ENCODE data around the gene ABHD16A.

ABHD16A gene

GRCh38 chr6:31687860-31688693, 15.0 kb downstream of the ABHD16A start:
- no peak for DNase-seq

- no peak for DNase-seq
These were observed 15.8 kb downstream of the ABHD16A start for GRCh38 chr6:31687321-31687720.

GRCh38 chr6:31686483-31686882, 16.6 kb downstream of the ABHD16A start:
- no peak for DNase-seq

- DNase-seq = no peak
These were observed 19.5 kb downstream of the ABHD16A start for GRCh38 chr6:31683591-31683990.

DNA sequence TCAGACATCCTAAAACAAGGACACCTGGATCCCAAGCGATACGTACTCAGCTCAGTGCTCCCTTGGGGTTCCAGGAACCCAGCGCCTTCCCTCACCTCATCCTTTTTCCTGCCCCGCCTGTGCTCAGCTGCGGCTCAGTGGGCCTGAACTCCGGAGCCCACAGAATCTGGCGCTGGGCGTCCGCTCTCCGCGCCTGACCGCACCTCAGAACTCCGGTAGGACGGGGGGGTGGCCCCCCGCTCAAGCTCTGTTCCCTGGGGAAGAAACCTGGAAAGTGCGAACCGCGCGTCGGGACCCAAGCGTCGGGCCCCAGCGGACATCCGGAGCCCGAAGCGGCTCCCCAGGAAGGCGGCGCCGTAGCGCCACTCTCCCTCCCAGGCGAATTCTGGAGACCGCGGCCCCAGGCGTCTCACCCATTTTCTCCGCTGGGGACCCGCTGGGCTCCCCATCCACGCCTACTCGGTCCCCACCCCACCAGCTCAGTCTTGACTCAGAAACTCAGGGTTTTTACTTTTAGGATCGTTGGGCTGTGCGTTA, 21.9 kb downstream of the ABHD16A start:
- DNase-seq = no peak

GRCh38 chr6:31680226-31681134, 22.6 kb downstream of the ABHD16A start, which contains the start of gene LY6G5C:
LY6G5C (minus strand) TSS chr6:31681067; CDS start chr6:31680373, 694 bp downstream.
- peak; percentile 51 for DNase-seq

- no peak for DNase-seq
These were observed 25.2 kb downstream of the ABHD16A start for GRCh38 chr6:31677955-31678354.

DNA sequence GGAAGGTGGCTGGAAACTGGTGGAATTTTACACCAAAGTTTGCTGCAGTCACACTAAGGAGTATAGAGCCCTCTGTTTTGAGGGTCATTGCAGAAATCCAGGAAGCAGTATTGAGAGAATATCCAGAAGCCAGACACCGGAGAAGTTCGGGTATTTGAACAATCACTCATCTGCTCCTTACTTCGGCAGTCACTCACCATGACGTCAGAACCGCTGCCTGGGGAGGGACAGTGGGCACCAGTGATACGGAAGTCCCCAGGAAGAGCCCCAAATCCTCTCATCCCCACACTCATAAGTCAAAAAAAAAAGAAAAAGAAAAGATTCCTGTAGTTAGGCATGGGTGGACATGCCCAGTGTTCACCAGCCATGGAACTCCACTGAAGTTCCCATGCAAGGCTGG, 26.2 kb downstream of the ABHD16A start:
- DNase-seq = no peak

DNA sequence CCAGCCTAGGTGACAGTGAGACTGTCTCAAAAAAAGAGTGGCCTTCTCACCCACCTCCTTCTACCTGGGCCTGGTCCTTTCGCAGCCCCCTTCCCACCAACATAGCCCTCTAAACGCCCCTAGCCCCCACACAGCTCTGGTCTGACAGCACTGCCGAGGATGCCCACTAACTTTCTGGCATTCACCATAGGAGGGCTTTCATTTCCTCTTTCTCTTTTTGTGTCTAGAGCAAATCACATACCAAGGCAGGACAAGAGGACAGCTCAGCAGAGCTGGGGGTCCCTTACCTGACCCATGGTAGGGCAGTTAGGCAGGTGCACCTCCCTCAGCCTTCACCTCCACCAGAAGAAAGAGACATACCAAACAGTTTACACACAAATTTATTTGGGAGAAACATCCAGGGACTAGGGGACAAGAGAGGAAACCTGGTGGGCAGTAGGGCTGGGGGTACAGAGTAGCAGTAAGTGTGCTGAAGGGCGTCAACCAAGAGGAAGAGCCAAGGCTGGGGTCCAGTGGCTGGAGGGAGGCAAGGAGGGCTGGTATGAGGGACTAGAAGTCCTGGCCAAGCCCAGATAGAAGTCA, 26.7 kb downstream of the ABHD16A start:
- DNase-seq = no peak

GRCh38 chr6:31669676-31670075, 33.4 kb downstream of the ABHD16A start, which contains the start of gene LY6G5B:
LY6G5B (plus strand) TSS chr6:31669976; CDS start chr6:31670951, 975 bp downstream.
- DNase-seq = no peak

- no peak for DNase-seq
These were observed 36.7 kb downstream of the ABHD16A start for GRCh38 chr6:31666337-31666965.

DNA sequence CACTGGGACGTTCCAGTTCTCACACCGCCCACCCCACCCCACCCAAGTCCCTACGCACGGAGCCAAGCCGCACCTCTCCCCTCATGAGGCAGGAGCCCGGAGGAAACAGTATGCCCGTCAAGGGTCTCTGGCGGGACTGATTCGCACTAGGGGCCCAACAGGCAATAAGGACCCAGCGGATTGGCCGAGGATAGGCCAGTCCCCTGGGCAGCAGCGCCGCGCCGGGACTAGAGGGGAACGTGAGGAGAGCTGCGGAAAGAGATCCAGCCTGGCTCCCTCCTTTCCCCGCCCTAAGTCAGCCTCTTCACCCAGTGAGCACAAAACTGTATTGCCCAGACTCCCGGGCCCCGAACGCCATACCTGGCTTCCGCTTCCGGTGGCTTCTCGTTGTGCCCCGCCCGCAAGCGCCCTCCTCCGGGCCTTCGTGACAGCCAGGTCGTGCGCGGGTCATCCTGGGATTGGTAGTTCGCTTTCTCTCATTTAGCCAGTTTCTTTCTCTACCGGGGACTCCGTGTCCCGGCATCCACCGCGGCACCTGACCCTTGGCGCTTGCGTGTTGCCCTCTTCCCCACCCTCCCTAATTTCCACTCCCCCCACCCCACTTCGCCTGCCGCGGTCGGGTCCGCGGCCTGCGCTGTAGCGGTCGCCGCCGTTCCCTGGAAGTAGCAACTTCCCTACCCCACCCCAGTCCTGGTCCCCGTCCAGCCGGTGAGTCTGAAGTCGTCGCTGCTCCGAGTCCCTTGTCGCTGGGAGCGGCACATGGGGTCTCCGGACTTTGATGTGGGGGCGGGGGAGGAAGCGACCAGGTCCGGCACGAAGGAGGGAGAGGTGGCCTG, 37.4 kb downstream of the ABHD16A start, which contains the start of gene CSNK2B:
Gene CSNK2B (plus strand): TSS at position 580 of the 836 bp plus-strand sequence. CDS start 752 bp downstream, outside the sequence.
- peak; percentile 88 for DNase-seq

GRCh38 chr6:31664790-31665500, 38.2 kb downstream of the ABHD16A start, which contains the start of gene GPANK1:
GPANK1 (minus strand) TSS chr6:31664997; CDS start chr6:31664478, 519 bp downstream.
- DNase-seq = peak; percentile 44

DNA sequence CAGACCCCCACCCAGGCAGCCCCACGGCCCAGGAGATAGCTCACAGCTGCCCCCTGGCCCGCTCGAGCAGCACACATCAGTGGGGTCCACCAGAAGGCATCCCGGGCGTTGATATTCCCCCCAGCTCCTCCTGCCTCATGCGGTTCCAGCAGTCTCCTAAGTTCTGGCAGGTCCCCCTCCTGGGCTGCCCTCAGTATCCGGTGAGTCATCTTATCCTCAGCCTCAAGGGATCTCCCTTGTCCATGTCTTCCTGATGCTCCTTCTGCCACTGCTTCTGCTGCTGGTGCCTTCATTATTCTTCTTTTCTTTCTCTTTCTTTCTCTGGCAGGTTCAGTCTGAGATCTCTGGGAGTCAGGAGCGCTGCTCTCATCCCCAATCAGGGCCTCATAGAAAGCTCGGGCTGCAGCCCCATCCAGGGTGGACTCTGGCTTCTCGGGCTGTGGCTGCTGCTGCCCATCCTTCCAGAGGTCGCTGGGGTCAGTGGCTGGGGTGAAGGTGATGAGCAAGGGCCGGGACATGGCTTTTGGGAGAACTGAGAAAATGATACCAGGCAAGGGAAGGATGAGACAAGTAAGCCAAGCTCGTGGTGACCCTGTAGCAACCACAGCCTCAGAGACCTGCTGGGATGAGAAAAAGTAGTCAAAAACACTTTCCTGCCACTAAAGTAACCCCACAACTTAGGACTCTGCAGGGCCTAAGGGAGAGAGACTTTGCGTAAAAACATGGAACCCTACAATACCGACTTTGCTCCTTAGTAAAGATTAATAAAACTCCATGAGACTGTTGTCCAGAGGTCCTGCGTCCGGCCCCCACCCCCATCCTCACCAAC, 38.9 kb downstream of the ABHD16A start:
- DNase-seq = peak; percentile 19

- DNase-seq = no peak
These were observed 39.8 kb downstream of the ABHD16A start for GRCh38 chr6:31663126-31663960.

DNA sequence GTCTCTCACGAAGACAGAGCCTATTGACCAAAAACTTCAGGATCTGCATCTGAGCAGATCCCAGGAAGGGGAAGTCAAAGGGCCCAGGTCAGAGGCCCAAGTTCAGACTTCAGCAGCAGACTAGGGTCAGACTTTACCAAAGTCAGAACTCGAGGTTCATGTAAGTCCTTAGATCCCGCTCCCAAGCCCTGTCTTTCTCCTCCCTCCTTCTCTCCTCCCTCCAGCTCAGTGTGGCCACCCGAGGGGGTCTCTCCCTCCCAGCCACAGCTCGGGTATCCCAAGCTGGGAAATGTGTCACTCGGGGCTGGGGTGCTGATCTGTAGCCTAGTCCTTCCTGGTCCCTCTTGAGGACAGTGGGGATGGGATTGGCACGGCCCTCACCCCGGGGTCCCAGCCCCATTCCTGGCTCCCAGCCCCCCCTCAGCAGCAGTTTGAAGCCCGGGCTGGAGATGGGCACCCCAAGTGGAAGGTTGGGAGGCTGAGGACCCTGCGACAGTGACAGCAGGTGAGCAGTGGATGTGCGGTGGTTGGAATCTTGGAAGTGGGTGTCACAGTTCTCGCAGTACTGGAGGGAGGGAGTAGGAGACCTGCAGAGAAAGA, 40.9 kb downstream of the ABHD16A start:
- DNase-seq = no peak

DNA sequence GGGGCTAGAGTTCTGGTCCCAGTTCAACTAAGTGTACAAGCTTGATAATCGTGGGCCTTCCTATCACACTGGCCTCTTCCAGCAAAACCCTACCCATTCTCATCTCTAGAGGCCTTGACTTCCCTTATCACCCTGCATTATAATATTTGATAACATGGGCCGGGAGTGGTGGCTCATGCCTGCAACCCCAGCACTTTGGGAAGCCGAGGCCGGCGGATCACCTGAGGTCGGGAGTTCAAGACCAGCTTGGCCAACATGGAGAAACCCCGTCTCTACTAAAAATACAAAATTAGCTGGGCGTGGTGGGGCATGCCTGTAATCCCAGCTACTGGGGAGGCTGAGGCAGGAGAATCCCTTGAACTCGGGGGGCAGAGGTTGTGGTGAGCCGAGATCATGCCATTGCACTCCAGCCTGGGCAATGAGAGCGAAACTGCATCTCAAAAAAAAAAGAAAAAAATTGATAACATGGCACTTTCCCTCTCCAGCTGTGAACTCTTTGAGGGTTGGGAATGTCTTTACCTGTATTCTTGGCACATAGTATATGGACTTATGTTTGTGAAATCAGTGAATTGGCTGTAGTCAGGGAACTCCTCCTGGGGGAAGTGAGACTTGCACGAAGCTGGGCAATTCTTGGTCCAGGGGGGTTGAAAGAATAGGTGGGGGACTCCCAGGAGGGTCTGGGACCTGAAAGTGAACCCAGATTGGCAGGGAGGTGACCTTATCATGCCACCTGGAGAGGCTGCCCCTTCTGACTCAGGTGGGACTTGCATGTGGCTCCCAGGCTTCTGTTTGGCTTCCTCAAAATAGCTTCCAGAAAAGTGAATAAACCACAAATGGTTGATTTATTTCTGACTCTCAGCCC, 41.6 kb downstream of the ABHD16A start:
- DNase-seq = no peak
